NCI-H510A treated with DMSO at 0.1 percent for 48 hours (cell line): ENCODE measurements around the gene ZSCAN20.

Experiments used
- DNase-seq: peaks from one replicate; lab custom pipeline; 2025; lab: John Stamatoyannopoulos, UW

Gene ZSCAN20

DNA sequence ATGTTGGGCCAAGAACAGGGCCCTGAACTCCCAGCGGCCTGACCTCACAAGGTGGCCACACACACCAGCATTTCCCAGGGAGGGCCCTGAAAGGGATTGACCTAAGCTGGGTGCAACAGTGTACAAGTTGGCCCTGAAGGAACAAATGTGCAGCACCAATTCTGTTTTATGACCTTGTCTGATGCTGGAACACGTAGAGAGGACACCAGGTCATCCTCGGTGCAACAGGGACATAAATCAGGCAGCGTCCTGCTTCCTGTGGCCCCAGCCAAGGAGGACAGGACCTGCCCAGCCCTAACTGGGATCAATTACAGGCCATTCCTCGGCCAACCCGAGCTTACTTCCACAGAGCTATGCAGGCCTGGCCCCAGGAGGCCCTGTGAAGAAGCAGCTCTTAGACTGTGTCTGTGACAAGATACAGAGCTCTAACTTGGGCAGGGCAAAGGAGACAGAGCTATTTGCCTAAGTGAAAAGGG, 28.7 kb upstream of the ZSCAN20 start:
- no peak for DNase-seq

DNA sequence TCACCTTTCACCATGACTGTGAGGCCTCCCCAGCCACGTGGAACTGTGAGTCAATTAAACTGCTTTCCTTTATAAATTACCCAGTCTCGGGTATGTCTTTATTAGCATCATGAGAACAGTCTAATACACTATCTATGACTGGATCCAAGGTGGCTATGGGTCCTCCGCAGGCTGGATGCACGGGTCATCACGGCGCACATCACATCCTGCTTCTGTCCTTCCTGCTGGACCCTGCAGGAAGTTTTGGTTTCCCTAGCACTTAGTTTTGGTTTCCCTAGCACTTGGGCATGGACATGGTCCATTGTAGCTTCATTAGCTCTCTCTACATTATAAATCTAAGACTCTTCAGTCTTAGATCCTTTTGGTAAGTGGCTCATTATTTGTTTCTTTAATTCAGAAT, 27.3 kb upstream of the ZSCAN20 start:
- no peak for DNase-seq

DNA sequence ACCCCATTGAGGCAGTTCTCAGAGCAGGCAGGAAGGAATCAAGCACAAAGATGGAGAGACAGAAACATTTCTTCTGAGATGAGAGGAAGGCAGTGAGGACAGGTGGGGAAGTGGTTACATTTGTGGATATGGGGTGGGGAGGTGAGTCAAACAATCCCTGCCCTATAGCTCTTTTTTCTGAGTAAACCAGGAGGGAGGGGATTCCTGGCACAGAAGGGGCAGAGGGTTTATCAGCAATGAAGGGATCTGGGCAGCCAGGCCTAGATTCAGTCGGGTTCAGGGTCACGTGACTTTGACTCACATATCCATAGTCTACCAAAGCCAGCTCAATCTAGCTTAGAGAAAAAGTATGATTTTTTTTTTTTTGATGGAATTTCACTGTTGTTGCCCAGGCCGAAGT, 25.9 kb upstream of the ZSCAN20 start:
- no peak for DNase-seq

DNA sequence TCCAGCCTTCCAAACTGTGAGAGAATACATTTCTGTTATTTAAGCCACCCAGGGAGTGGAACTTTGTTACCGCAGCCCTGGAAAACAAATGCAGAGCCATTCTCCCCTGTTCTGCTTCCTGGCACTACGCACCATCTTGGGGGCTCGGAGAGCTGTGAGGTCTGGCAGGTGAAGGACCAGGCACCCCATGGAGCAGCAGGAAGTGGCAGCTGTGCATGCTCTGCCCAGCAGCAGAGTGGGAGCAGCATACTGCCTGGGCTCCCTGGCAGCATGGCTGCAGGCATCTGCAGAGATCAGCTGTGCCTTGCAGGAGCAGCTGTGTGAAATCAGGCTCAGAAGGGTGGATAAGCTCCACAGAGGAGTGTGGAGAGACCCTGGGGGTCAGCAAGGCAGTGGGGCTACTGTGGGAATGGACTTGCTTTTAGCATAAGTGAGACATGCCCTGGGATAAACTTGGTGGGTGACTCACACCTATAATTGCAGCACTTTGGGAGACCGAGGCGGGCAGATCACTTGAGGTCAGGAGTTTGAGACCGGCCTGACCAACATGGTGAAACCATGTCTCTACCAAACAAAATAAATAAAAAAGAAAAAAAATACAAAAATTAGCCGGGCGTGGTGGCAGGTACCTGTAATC, 17.7 kb upstream of the ZSCAN20 start:
- peak; percentile 56 for DNase-seq

DNA sequence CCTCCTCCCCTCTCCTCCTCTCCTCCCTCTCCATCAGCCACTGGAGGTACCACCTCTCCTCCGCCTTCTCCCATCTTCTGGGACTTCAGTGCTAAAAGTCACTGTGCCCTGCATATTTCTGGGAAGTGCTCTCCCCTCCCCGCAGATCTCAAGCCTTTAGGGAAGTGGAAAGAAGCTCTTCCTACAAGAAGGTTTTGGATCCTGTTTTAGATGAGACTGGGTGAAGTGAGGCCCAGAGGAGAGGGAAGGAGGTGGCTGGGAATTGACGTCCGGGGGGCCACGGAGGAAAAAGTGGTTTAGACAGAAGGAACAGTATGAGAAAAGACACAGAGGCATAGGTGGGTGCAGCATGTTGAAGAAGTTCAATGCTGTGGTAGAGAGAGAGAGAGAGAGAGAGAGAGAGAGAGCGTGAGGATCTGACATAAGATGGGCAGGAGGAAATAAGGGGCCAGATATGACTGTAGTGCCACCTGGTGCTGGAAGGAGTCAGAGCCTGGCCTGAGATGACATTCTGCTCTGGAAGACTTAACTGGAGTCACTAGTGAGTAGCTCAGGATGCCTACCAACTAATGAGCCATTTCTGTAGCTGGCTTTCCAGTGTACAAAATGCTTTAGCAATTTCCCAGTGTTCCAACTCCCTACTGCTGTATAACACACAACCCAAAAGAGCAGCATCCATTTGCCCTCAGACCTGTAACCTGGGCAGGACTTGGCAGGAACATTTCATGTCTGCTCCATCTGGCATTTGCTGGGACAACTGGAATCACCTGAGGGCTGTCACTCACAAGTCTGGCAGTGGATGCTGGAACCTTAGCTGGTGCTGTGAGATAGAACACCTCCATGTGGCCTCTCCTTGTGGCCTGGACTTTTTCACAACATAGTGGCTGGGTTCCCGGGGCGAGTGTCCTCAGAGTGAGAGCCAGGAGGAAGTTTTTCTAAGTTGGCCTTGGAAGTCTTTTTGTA, 16.6 kb upstream of the ZSCAN20 start:
- peak; percentile 89 for DNase-seq

DNA sequence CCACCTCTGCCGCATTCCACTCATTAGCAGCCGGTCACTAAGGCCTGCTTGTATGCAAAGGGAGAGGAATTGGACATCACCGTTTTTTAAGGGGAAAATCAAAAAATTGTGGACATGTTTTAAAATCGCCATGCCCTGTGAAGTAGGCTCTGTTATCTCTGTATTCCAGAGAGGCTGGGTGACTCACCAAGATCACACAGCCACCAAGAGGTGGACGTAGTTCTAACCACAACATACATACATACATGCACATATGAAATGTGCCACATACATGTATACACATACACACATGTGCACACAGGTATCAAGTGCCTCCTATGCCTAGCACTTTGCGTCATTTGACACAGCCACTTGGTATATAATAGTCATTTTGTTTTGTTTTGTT, 16.0 kb upstream of the ZSCAN20 start:
- no peak for DNase-seq

DNA sequence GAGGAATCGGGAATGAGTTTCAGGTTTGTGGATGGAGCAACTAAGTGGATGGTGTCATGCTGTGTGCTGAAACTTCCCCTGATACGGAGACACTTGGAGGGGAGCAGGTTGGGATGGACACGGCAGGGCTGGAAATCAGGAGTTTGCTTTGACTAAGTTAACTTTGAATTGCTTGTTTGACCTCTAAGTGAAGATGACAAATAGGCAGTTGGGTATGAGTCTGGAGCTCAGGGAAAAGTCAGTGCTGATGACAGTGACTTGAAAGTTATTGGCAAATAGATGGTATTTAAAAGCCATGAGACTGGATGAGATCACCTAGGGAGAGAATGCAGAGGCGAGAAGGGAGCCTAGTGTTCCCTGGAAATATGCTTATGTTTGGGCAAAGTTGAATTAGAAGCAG, 12.8 kb upstream of the ZSCAN20 start:
- no peak for DNase-seq

DNA sequence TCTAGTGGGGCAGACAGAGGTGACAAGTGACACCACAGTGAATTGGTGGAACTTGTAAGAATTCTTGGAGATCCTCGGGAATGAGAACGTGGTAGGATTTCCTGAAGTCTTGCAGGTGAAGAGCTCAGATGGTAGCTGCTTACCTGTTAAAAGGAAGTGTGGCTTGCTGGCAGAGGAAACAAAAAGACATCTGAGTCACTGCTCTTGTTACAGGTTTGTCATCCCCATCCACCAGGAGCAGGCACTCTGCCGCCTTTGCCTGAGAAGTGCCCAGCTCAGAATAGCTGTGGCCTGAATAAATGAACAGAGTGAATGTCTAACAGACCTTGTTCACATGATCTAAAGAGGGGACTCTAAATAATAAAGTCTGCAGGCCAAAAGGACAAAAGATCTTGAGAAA, 12.3 kb upstream of the ZSCAN20 start:
- peak; percentile 13 for DNase-seq

DNA sequence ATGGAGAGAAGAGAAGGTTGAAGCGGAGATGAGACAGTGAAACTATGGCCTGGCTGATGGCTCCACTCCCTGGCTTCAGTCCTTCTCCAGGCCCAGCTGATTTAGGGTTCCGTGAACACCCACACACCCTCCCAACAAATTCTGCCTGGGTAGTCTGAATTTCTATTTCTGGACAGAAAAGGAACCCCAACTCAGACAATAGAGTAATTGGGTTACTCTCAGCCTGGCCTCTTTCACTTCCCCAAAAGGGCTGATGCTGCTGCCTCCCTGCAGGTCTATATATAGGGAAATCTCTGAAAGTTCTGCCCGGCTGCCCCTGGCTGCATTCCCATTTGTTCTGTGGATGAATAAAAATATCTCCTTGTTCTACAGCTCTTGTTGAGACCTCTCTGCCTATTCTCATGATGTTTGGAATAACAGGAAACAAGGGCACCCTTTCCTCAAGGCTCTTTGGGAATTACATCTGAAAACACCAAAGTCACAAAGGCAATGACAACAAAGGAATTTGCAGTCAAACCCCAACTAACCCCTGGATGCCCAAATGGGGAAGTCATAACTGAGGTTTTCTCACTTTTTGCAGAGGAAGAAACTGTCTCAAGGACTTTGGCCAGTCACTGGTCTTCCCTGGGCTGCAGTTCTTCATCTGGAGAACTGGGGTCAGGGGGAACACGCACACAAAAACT, 11.4 kb upstream of the ZSCAN20 start:
- no peak for DNase-seq

DNA sequence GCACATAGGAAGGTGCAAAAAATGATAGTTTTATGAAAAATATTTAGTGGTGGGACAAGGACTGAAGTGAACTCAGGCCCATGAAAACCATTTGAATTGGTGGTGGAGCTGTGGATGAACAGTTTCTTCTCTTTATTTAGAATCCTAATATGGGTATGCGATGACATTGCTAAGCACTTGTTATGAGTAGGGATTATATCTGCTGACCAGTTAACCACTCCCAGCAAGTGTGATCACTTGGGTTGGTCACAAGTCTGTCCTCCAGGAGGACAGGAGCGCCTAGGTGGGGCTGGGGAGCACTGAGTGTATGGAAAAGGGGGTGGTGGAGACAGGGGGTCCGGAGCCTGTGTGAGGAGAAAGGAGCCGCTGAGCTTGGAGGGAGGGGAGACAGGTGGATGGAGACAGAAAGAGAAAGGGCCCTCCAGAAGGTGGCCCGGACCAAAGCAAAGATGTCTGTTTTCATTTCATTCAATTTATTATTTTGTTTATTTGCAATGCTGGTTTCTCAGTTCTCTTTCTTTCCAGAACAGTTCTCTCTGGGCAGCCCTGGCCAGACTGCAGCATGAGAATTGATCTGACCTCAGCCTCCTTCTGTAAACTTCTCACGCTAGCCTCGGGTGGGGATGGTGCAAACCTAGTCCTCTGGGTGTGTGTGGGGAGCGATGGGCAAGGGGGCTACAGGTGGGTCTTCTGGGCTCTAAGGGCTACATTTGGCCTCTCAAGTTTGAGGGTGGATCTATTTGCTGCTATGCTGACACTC, 9.9 kb upstream of the ZSCAN20 start:
- no peak for DNase-seq

DNA sequence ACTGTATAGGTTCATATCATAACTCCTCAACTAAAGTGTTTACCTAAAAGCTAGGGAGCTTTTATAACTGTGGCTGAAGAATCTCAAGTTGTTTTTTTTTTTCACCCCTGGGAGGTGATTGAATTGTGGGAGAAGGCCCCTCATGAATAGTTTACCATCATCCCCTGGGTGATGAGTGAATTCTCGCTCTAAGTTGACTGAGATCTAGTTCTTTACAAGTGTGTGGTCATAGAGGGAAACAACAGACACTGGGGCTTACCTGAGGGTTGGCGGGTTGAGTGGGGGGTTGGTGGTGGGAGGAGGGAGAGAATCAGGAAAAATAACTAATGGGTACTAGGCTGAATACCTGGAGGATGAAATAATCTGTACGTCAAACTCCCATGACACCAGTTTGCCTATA, 7.9 kb upstream of the ZSCAN20 start:
- no peak for DNase-seq

DNA sequence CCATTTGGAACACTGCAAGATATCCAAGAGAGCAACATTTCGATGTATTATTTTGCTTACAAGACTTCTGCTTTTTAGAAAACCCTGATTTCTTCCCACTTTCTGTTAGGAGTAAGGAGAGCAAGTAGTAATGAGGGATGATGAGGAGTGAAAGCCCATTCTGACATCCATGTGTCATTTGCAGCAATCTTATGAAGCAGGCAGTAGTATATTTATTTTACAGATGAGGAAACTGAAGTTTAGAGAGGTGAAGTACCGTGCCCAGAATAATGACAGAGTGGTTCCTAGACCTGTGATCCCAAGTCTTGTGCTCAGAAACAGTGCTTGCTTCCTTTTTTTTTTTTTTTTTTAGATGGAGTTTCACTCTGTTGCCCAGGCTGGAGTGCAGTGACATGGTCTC, 7.1 kb upstream of the ZSCAN20 start:
- no peak for DNase-seq

DNA sequence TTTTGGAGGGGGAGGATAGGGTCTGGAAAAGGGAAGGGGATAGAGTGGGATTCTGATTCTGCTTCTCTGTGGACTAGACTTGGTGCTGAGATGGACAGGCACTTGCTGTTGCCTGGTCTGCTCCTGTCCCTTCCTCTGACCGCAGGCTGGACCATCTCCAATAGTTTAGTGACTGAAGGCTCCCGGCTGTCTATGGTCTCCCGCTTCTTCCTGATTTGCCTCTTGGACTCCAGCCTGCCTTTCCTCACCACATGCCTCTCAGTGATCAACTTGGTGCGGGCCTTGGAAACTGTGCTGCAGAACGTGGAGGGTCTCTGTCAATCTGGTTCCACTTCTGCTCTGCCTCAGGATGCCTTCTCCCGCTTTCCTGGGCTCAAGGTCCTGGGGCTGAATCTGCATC, 6.3 kb upstream of the ZSCAN20 start:
- DNase-seq, result no peak

DNA sequence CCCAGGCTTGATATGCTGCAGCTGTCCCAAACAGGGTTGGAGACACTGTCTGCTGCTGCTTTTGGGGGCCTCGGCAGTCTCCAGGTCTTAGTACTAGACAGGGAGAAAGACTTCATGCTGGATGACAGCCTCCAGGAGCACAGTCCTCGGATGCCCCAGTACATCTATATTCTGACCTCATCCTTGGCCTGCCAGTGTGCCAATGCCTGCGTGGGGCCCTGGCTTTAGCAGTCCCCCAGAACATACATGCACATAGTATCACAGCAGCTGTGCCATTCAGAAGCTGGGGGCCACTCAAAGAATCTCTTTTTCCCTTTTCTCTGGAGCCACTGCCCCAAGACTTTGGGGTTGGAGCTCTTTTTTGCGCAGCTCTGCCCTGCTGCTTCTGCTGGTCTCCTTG, 4.4 kb upstream of the ZSCAN20 start:
- no peak for DNase-seq

DNA sequence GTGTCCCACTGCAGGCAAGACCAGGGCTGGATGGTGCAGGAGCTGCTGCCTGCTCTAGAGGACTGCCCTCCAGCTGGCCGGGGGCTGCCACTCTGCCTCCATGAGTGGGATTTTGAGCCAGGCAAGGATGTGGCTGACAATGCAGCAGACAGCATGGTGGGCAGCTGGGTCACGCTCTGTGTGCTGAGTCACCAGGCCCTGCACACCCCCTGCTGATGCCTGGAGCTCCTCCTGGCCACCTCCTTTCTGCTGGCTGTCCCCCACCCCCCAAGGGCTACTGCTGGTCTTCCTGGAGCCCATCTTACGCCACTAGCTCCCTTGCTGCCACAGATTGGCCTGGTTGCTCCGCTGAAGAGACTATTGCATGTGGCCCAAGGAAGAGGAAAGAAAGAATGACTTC, 3.9 kb upstream of the ZSCAN20 start:
- DNase-seq, result no peak

DNA sequence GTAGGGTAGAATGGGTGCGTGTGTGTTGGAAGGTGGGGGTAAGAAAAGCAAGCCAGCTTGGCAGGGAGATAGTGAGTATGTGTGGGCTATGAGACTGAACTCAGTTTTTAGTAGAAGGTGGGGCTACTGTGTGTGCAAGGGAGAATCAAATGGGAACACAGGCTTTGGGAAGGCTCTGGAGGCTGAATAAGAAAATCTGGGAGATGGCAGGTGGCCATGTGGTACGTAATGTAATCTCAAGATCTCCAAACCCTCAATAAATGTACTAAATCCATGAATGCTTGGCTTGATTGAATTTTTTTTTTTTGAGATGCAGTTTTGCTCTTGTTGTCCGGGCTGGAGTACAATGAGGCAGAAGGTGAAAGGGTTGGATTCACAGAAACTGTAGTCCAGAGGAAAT, 3.5 kb upstream of the ZSCAN20 start:
- DNase-seq, result no peak

DNA sequence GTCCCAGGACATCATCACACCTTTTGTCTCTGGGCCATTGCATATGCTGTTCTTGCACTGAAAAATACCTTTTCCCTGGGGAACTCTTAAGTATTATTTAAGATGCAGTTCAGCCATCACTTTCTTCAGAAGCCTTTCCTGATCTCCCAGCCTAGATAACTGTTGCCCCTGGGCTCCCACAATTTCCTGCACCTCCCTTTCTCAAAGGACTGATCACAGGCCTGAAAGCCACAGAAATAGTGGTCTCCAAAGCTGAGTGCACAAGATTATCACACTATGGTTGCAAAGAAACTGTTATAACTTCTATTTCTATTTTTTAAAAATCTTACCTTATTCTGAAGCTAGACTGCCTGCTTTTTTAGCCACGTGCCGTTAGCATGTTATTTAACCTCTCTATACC, 2.8 kb upstream of the ZSCAN20 start:
- DNase-seq, result no peak

DNA sequence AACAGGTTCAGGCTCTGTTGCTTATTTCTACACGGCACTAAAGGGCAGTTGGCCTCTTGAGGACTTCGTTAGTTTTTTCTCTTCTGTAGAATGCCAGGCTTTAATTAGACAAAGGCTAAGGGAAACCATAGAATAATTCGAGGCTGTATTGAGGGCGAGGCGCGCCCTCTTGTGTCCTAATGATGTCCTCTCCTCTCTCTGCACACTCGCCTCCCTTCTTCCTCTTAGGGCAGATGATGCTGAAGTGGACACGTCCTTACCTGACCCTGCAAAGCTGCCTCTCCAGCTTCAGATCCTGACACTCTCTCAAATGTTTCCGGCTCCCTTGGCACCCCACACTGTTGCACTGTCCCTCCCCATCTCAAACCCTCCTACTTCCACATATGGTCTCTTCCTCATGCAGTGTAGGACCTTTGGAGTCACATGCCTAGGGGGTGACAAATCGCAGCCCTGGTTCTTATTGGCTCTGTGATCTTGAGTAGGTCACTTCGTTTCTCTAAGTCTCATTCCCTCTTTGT, 1.9 kb upstream of the ZSCAN20 start:
- peak; percentile 98 for DNase-seq

DNA sequence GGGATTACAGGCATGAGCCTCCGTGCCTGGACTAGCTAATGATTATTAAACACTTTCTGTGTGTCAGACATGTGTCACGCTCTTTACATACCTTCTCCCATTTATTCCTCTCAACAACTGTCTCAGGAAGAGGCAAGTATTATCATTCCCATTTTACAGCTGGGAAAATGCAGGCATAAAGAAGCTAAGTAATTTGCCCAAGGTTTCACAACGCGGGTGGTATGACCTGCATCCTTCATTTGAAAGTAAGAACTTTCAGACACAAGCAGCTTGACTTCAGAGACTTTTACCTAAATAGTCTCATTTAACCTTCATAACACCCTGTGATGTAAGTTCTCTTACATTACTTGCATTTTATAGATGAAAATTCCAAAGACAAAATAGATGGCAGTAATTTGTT, 1.0 kb upstream of the ZSCAN20 start:
- DNase-seq, result no peak

DNA sequence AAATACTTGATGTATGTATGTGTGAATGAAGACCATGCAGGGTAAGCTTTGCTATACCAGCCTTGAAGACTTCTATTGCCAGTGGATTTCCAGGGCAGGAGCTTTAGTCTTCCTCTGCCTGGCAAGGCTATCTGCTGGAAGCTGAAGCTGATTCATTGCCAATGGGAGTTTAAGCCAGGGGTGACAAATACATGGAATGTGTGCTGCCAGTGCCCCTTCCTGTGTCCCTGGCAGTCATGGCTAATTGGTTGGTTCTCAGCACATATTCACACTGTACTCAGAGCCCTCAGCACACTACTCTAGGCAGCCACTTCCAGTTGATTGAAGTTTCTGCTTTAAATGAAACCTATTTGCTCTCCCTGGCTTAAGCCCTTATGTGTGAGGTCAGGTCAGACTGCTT, 1.5 kb downstream of the ZSCAN20 start:
- DNase-seq, result no peak

DNA sequence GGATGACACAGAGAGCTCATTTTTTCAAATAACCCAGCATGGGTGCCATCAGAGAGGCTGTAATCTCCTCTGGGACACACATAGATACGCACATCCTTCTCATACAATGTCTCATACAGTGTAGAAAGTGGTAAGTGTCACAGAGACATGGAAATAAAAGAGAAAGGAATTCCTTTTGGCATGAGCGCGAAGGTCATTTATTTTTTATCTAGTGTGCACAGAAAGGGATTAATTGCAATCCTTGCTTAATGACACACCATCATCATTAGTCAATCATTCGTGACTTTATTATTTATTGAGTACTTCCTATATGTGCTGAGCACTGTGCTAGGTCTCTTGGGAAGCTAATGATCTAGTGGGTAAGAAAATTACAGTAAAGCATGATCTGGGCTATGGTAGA, 5.0 kb downstream of the ZSCAN20 start:
- no peak for DNase-seq

DNA sequence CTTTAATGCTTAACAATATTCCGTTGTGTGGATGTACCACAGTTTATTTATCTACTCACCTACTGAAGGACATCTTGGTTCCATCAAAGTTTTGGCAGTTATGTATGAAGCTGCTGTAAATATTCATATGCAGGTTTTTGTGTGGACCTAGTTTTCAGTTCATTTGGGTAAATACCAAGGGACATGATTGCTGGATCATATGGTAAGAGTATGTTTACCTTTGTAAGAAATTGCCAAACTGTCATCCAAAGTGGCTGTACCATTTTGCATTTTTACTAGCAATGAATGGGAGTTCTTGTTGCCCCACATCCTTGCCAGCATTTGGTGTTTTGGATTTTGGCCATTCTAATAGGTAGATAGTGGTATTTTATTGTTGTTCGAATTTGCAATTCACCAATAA, 10.0 kb downstream of the ZSCAN20 start:
- no peak for DNase-seq
